NCI-H526 treated with DMSO at 0.1 percent for 48 hours (cell line): ENCODE results near the gene WDR90.
A peak's percentile ranks its signal among the peaks of the same experiment; 100 is the strongest.

Experiments used
- DNase-seq: peaks from one replicate; lab custom pipeline; 2025; lab: John Stamatoyannopoulos, UW

Gene WDR90

GRCh38 chr16:638836-639235 is 10.3 kb upstream of the WDR90 start:
- no peak for DNase-seq

DNA sequence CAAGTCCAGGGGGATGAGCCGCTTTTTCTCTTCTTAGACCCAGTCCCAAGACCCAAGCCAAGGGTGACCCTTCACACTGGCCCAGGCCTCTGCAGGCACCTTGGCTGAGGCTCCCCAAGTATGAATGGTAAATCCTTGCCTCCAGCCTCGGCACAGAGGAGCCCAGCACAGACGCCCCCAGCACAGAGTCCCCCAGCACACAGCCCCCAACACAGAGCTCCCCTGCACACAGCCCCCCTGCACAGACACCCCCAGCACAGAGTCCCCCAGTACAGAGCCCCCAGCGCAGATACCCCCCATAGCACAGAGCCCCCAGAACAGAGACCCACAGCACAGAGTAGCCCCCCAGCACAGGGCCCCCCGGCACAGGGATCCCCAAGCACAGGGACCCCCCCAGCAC is 8.6 kb upstream of the WDR90 start:
- no peak for DNase-seq

DNA sequence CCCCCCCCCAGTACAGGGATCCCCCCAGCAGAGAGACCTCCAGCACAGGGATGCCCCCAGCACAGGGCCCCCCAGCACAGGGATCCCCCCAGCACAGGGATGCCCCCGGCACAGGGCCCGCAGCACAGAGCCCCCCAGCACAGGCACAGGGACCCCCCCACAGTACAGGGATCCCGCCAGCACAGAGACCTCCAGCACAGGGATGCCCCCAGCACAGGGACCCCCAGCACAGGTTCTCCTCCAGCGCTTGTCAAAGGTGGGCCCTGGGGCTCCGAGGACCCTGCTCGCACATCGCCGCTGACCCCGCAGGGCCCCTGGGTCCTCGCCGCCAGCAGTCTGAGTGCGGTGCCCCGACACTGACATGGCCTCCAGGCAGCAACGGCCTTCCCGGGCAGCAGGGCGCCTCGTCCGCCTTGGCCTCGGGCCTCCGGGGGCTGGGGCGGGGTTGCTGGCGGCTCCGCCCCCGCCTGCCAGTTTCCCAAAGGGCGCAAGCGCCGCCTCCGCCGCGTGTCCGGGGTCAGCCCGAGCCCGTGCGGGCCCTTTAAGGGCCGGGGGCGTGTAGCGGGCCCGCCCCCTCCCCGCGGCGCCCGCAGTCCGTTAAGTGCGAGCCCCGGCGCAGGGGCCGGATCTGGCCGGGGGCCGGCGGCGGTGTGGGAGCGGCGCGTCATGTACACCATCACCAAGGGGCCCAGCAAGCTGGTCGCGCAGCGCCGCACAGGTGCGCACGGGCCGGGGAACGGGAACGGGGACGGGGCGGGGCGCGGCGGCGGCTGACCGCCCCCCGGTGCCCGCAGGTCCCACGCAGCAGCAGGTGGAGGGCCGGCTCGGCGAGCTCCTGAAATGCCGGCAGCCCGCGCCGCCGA is 7.6 kb upstream of the WDR90 start, which contains the start of gene MCRIP2:
MCRIP2 (plus strand) TSS at position 503 of the 863 bp plus-strand sequence; CDS start at position 667, 164 bp downstream.
- peak; percentile 46 for DNase-seq

GRCh38 chr16:642189-643049 is 6.7 kb upstream of the WDR90 start:
- DNase-seq, result no peak

DNA sequence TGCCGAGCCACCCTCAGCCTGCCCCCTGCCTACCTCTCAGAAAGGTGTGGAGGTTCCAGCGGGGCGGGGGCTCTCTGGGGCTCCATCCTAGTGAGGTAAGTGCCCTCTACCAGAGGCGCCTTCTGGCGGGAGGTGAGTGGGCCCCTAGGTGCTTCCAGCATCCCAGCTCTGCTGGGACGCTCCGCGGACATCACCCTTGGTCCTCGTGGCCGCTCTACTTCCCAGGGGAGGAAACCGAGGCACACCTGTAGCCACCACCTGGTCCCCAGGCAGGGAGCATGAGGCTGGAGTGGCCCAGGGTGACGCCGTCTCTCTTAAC is 6.2 kb upstream of the WDR90 start:
- DNase-seq, result no peak

GRCh38 chr16:644556-644955 is 4.6 kb upstream of the WDR90 start:
- no peak for DNase-seq

GRCh38 chr16:645852-646678 is 3.1 kb upstream of the WDR90 start:
- no peak for DNase-seq

DNA sequence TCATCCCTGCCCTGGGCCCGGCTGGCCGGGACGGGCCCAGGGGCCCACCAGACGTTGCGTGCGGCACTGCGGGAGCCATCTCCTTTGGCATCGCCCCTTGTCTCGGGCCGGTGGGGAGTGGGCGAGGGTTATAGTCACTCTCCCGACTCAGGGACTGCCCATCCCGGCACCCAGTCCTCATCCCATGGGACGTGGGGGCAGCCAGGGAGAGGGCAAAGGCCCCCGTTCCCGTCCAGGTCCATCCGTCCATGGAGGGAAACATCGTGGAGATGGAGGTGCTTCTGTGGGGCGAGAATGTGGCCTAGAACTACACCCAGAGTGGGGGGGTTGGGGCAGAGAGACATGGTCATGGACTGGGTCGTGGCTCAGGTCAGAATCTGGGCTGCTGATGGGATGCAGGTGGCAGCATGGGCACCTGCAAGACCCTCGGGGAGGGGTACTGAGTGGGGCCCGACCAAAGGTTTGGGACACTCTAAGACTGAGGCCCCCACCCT is 2.4 kb upstream of the WDR90 start:
- no peak for DNase-seq

DNA sequence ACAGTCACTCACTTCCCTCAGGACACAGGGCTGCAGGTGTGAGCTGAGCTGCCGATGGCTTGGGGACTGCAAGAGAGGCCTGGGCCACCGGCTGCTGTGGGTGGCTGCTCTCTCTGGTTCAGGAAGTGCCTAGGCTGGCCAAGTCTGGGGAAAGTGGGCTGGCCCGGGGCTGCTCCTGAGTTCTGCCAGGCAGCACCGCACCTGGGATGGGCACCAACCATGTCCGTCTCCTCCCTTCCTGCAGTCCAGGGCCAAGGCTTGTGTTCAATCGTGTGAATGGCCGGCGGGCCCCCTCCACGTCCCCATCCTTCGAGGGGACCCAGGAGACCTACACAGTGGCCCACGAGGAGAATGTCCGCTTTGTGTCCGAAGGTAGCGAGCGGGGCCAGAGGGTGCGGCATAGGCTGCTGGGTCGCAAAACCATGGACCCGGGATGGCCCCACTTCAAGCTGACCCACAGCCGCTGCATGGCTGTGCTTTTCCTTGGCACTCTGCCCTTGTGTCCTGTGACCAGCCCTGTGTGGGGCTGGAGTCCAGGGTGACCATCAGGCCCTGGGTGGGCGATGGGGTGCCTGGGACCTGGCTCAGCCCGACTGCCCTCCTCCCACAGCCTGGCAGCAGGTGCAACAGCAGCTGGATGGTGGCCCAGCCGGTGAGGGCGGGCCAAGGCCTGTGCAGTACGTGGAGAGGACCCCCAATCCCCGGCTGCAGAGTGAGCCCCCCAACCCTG is 1.8 kb upstream of the WDR90 start:
- DNase-seq, result no peak

DNA sequence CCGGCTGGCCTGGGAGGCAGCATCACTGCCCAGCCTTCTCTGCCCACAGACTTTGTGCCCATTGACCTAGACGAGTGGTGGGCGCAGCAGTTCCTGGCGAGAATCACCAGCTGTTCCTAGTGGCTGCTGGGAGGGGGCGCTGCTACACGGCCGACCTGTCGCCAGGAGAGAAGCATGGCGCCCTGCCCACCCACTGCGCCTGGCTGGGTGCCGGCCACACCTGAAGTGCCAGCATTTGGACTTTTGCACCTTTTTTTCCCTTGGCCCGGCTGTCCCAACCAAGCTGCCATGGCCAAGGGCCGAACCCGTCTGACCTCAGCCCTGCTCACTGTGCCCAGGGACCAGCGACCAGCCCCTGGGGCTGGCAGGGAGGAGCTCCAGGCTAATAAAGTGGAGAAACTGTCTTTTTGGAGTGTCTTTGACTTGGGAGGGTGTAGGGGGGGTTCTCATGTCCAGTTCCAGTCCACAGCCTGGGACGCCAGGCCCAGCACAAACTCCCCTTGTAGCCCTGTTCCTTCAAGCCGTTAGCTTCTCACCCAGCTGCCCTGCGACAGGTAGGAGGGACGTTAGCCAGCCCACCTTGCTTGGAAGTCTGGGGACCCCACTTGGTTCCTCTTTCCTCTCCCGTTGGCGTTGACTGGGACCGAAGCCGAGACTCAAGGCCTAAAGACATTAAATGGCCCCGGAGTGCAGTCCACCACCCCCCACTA is 939 bp upstream of the WDR90 start:
- DNase-seq, result peak; percentile 34

GRCh38 chr16:649631-650030 is 466 bp downstream of the WDR90 start:
- no peak for DNase-seq

- DNase-seq, result no peak
These were observed 2.7 kb downstream of the WDR90 start for GRCh38 chr16:651844-652243.

GRCh38 chr16:652454-653305 is 3.5 kb downstream of the WDR90 start:
- no peak for DNase-seq

DNA sequence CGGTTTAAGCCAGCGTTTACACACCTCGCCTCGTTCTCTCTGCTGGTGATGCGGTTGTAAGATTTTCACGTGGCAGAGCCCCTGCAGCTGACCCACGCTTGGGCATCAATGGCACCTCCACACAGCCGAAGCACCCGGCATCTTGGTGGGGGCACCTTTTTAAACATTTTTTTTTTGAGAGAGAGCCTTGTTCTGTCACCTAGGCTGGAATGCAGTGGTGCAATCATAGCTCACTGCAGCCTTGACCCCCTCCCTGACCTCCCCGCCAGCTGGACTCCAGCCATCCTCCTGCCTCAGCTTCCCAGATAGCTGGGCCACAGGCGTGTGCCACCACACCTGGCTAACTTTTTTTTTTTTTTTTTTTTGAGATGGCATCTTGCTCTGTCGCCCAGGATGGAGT is 4.9 kb downstream of the WDR90 start:
- no peak for DNase-seq

DNA sequence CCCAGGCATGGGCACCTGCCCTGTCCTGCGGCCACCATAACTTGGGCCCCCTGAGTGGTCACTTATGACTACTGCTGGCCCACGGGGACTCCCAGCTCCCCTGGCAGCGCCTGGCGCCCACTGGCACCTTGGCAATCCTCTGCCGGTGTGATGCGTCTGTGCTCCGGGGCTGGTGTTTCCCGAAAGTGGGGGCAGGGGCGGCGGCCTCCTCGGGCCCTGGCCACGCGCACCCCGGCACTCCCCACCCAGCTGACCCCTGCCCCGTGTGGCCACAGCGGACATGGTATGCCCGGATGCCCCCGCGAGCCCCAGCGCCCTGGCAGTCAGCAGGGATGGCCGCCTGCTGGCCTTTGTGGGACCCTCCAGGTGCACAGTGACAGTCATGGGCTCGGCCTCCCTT is 8.3 kb downstream of the WDR90 start:
- DNase-seq, result no peak

GRCh38 chr16:658679-659571 is 9.8 kb downstream of the WDR90 start:
- DNase-seq, result no peak

GRCh38 chr16:659618-660017 is 10.5 kb downstream of the WDR90 start:
- no peak for DNase-seq

- DNase-seq, result no peak
These were observed 10.9 kb downstream of the WDR90 start for GRCh38 chr16:660132-660458.
